ENCODE data around the gene ABHD2. TPM values are rescaled to one million over a fixed set of nuclear protein-coding genes. Genes with fewer than 3 reads are reported as not detected.

Gene ABHD2
- total RNA-seq, 1 experiment from 2014 or later = 15.6 TPM

- H2BK12ac ChIP-seq (ENCODE audit: insufficient read length, low read depth, low read length) = no peak overlapping the region
- H3K56ac ChIP-seq (ENCODE audit: insufficient read length, low read depth, low read length) = no peak overlapping the region
- no peak overlapping the region for H3K23ac ChIP-seq (ENCODE audit: insufficient read length, low read depth, low read length)
- no peak for DNase-seq
- H3K36me3 Mint-ChIP-seq (ENCODE audit: insufficient read depth in 1 of 3, low read depth in 3 of 3) = no peaks in the 10 kb centered on the region
- no peaks in the 10 kb centered on the region for H3K27me3 ChIP-seq (ENCODE audit: insufficient read depth, low read length)
- H3K23me2 ChIP-seq (ENCODE audit: insufficient read length, low read depth, low read length, poor library complexity, severe bottlenecking) = no peaks in the 10 kb centered on the region
- no peaks in the 10 kb centered on the region for H3K9me3 ChIP-seq (ENCODE audit: control insufficient read depth, low read depth, low read length)
- no peak overlapping the region for H2BK120ac ChIP-seq (ENCODE audit: low read depth, low read length, poor library complexity, severe bottlenecking)
- no peak overlapping the region; a peak in 1 of 7 replicates for H3K27ac Mint-ChIP-seq
- H3K14ac ChIP-seq (ENCODE audit: insufficient read depth, low read length) = no peak overlapping the region
- H4K8ac ChIP-seq (replicated peaks; ENCODE audit: insufficient read length, low read depth, low read length) = no peak overlapping the region
- no peak overlapping the region for H2AK5ac ChIP-seq (ENCODE audit: insufficient read length, low read length)
- no peak overlapping the region for H3K4me3 Mint-ChIP-seq
- H3K9ac ChIP-seq (ENCODE audit: extremely low read depth, insufficient read length, low read length) = no peak overlapping the region
- no peak overlapping the region for H3K4me2 ChIP-seq (ENCODE audit: insufficient read depth, insufficient read length, low read length)
- H2BK20ac ChIP-seq (ENCODE audit: low read depth, low read length, poor library complexity, severe bottlenecking) = no peak overlapping the region
- H3T11ph ChIP-seq (ENCODE audit: low read length) = no peak overlapping the region
- no peaks in the 10 kb centered on the region for H3K4me1 ChIP-seq (ENCODE audit: insufficient read depth, low read length)
- no peak overlapping the region for H2BK15ac ChIP-seq (ENCODE audit: low read depth, low read length)
- H3K18ac ChIP-seq (ENCODE audit: insufficient read length, low read depth, low read length) = no peak overlapping the region
- H3K27me3 Mint-ChIP-seq (ENCODE audit: low read depth) = peaks cover 1% of the 10 kb centered on the region
- H4K91ac ChIP-seq (ENCODE audit: insufficient read length, low read depth, low read length) = no peak overlapping the region
- no peak overlapping the region for H3K27ac ChIP-seq (ENCODE audit: insufficient read length, low read depth, low read length)
- H3K4ac ChIP-seq (ENCODE audit: low read depth, low read length) = no peak overlapping the region
- H4K20me1 ChIP-seq (ENCODE audit: control insufficient read depth, insufficient read depth, insufficient read length) = no peaks in the 10 kb centered on the region
- no peaks in the 10 kb centered on the region for H3K79me2 ChIP-seq (ENCODE audit: insufficient read depth, low read length)
- H4K5ac ChIP-seq (ENCODE audit: insufficient read length, low read depth, low read length) = no peak overlapping the region
- no peaks in the 10 kb centered on the region for H3K9me3 Mint-ChIP-seq
- peaks cover under 1 to 3% of the 10 kb centered on the region in 2 experiments; a peak in 3 of 4 replicates for H3K4me1 Mint-ChIP-seq
- WGBS (ENCODE audit: extremely low coverage, insufficient read length, low lambda C conversion rate) = no CpG with 5 or more reads among the region's 5 CpGs
- H2BK5ac ChIP-seq (ENCODE audit: insufficient read length, low read length) = no peak overlapping the region
- H3K79me1 ChIP-seq (ENCODE audit: insufficient read depth, low read depth, low read length, poor library complexity, severe bottlenecking) = no peaks in the 10 kb centered on the region
- TF ChIP-seq CTCF (conservative IDR thresholded peaks at IDR 0.05) = no peak
- H2AFZ ChIP-seq (ENCODE audit: low read length) = no peak overlapping the region
Observed at GRCh38 chr15:89211678-89212170, 123.5 kb downstream of the ABHD2 start.
